Activated naive CD4-positive, alpha-beta T cell treated with anti-CD3 and anti-CD28 coated beads for 36 hours (primary cell): ENCODE results near the gene APH1B. TPM values are rescaled to one million over a fixed set of nuclear protein-coding genes. Genes with fewer than 3 reads are reported as not detected.

ENCODE experiments used
- CTCF ChIA-PET: fragments of 350-600 bp; sonication (Branson Sonifier 250); formaldehyde crosslinking; loops from one replicate; lab custom pipeline; 2021; ENCODE audit warnings: antibody characterized with exemption; lab: Charles Lee
- DNase-seq: peaks from one replicate; pipeline ENCODE4 v3.0.0-alpha.2; 2020
- H3K27ac Mint-ChIP-seq: one replicate; pipeline ENCODE4 v1.8.0; 2021; ENCODE audit warnings: mild to moderate bottlenecking, mixed read lengths
- H3K27me3 Mint-ChIP-seq: one replicate; pipeline ENCODE4 v1.8.0; 2021; ENCODE audit warnings: low read depth, mixed read lengths
- H3K36me3 Mint-ChIP-seq: one replicate; pipeline ENCODE4 v1.8.0; 2021; ENCODE audit warnings: low read depth, mixed read lengths
- H3K4me1 Mint-ChIP-seq: one replicate; pipeline ENCODE4 v1.8.0; 2021; ENCODE audit warnings: low read depth, mixed read lengths
- H3K4me3 Mint-ChIP-seq: one replicate; pipeline ENCODE4 v1.8.0; 2021; ENCODE audit warnings: mild to moderate bottlenecking, moderate library complexity, mixed read lengths
- H3K9me3 Mint-ChIP-seq: one replicate; pipeline ENCODE4 v1.8.0; 2021; ENCODE audit warnings: mixed read lengths
- intact Hi-C: fragments of 100-400 bp; cut with micrococcal nuclease; formaldehyde crosslinking; loops from one replicate; pipeline ENCODE4 v1.15.1; 2023
- total RNA-seq, 2 experiments: library from RNA; stranded (reverse); gene quantifications; one replicate each; pipeline ENCODE4 v1.2.3, GENCODE V29; 2021

The APH1B gene
- total RNA-seq, 2 experiments from 2014 or later, result 6.7 to 8.6 TPM

DNA sequence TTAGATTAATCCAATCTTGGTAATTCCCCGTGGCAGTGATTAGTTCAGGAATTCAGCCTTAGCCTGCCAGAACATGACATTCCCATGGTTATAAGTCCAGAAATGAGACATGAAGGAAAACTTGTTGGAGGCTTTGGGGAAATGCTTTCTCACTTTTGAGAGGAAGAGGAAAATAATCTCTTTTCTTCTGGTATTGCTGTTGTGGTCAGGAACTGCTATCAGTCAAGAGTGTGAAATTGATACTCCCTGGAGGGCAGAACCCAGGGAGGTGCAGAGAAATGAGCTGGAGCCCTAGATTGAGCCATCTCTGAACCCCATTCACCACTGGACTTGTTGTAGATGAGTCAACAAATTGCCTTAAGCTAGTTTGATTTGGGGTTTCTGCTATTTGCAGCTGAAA, 38.6 kb upstream of the APH1B start:
- peaks cover 72% of the 10 kb centered on the region for H3K4me1 Mint-ChIP-seq
- peaks cover 15% of the 10 kb centered on the region for H3K36me3 Mint-ChIP-seq
- DNase-seq, result peak; percentile 48
- H3K27me3 Mint-ChIP-seq, result no peaks in the 10 kb centered on the region
- no peak overlapping the region for H3K4me3 Mint-ChIP-seq
- H3K27ac Mint-ChIP-seq, result no peak overlapping the region
- intact Hi-C loops, result loop anchor here (5.0 kb wide), 1 partner anchor 39 kb away; the partner anchor contains the start of gene APH1B
- CTCF ChIA-PET, result interaction anchor here (0.9 to 1.3 kb wide), 6 partner anchors 17 to 93 kb away, joined by 3 to 6 read pairs (median 4); no protein-coding TSS in a partner anchor
- no peaks in the 10 kb centered on the region for H3K9me3 Mint-ChIP-seq

DNA sequence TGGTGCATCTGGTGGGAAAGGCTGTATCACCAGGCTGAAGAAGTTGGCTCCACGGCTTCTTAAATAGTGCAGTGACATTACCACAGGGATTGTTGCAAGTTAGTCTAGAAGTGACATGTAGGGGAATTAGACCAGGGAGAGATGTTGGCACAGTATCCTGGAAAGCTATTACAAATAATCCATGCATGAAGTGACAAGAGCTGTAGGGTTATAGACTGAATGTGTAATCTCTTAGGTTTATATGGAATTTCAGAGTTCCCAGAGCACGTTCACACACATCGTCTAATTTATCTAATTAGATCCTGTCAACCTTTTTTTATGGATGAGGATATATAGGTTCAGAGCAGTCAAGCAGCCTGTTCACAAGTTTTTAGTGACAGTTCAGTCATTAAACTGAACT, 37.3 kb upstream of the APH1B start:
- Mint-ChIP-seq H3K4me3 (no peak overlapping the region), H3K27ac (no peak overlapping the region), H3K4me1 (peaks cover 73% of the 10 kb centered on the region), H3K9me3 (no peaks in the 10 kb centered on the region), H3K36me3 (peaks cover 17% of the 10 kb centered on the region), H3K27me3 (no peaks in the 10 kb centered on the region)
- CTCF ChIA-PET, result interaction anchor here (0.7 kb wide), 1 partner anchor 8 kb away, joined by 3 read pairs; no protein-coding TSS in a partner anchor
- intact Hi-C loops, result no loop called here
- DNase-seq, result no peak

DNA sequence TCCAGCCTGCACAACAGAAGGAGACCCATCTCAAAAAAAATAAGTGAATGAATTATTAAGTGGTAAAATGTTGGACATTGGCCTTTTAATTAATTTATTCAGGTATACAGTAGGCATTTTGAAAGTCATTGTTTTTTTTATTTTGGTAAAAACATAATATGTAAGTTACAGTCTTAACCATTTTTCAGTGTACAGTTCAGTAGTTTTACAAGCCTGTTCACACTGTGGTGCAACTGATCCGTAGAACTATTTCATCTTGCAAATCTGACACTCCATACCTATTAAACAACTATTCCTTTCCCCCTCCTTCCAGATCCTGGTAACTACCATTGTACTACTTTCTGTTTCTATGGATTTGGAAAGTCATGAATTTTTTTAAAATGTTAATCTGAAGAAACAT, 36.1 kb upstream of the APH1B start:
- Mint-ChIP-seq H3K4me3 (no peak overlapping the region), H3K9me3 (no peaks in the 10 kb centered on the region), H3K27me3 (no peaks in the 10 kb centered on the region), H3K27ac (no peak overlapping the region), H3K4me1 (peaks cover 72% of the 10 kb centered on the region), H3K36me3 (peaks cover 23% of the 10 kb centered on the region)
- DNase-seq, result no peak
- CTCF ChIA-PET, result no interaction called here
- intact Hi-C loops, result no loop called here

DNA sequence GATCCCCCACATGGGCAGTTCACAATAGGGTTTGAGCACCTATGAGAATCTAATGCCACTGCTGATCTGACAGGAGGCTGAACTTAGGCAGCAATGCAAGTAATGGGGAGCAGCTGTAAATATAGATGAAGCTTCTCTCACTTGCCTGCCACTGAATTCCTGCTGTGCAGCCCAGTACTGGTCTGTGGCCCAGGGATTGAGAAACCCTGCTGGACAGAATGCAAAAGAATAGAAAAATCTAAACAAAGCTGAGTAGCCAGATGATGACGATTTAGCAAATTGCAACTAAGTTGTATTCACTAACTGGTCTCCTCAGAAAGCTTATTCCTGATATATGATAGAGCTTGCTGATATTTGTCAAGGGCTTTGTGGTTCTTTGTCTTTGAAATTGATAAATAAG, 34.3 kb upstream of the APH1B start:
- H3K27me3 Mint-ChIP-seq, result no peaks in the 10 kb centered on the region
- peaks cover 67% of the 10 kb centered on the region for H3K4me1 Mint-ChIP-seq
- H3K9me3 Mint-ChIP-seq, result no peaks in the 10 kb centered on the region
- DNase-seq, result no peak
- H3K36me3 Mint-ChIP-seq, result peaks cover 34% of the 10 kb centered on the region
- intact Hi-C loops, result no loop called here
- no peak overlapping the region for H3K4me3 Mint-ChIP-seq
- CTCF ChIA-PET, result interaction anchor here (0.7 to 1.4 kb wide), 2 partner anchors 33 to 77 kb away, joined by 3 read pairs; no protein-coding TSS in a partner anchor
- no peak overlapping the region for H3K27ac Mint-ChIP-seq

DNA sequence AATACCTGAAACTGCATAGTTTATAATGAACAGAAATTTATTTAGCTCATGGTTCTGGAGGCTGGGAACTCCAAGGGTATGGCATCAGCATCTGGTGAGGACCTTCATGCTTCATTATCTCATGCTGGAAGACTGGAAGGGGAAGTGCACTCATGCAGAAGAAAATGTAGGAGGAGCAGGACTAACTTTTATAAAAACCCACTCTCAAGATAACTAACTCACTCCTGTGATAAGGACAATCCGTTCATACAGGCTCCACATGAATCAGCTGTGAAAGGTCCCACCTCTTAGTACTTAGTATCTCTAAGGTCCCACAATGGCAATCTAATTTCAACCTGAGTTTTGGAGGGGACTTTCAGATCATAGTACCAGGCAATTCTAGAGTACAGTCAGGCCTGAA, 33.6 kb upstream of the APH1B start:
- Mint-ChIP-seq H3K27me3 (no peaks in the 10 kb centered on the region), H3K36me3 (peaks cover 37% of the 10 kb centered on the region), H3K9me3 (no peaks in the 10 kb centered on the region), H3K27ac (peak overlapping the region; percentile 47), H3K4me1 (peaks cover 62% of the 10 kb centered on the region), H3K4me3 (no peak overlapping the region)
- no peak for DNase-seq
- CTCF ChIA-PET, result no interaction called here
- intact Hi-C loops, result no loop called here

DNA sequence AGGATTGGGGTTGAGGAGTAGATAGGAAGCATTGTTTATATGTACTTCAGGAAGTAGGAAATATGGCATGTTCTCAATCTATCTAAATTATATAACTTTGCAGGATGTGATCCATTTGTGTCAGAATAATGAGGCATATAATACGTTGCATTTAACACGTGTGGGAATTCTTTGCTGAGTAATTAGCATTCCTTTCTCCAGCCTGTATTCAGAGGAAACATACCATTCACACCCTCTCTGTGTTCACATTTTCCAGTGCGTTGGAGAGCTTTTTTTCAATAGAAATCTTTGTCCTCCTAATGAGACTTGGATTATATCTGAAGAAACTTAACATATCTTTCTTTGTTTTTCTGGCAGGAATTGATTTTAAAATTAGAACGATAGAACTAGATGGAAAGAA, 33.0 kb upstream of the APH1B start:
- peaks cover 42% of the 10 kb centered on the region for H3K36me3 Mint-ChIP-seq
- DNase-seq, result no peak
- intact Hi-C loops, result no loop called here
- H3K4me3 Mint-ChIP-seq, result no peak overlapping the region
- peak overlapping the region; percentile 71 for H3K27ac Mint-ChIP-seq
- CTCF ChIA-PET, result no interaction called here
- H3K4me1 Mint-ChIP-seq, result peaks cover 59% of the 10 kb centered on the region
- H3K9me3 Mint-ChIP-seq, result no peaks in the 10 kb centered on the region
- H3K27me3 Mint-ChIP-seq, result no peaks in the 10 kb centered on the region

DNA sequence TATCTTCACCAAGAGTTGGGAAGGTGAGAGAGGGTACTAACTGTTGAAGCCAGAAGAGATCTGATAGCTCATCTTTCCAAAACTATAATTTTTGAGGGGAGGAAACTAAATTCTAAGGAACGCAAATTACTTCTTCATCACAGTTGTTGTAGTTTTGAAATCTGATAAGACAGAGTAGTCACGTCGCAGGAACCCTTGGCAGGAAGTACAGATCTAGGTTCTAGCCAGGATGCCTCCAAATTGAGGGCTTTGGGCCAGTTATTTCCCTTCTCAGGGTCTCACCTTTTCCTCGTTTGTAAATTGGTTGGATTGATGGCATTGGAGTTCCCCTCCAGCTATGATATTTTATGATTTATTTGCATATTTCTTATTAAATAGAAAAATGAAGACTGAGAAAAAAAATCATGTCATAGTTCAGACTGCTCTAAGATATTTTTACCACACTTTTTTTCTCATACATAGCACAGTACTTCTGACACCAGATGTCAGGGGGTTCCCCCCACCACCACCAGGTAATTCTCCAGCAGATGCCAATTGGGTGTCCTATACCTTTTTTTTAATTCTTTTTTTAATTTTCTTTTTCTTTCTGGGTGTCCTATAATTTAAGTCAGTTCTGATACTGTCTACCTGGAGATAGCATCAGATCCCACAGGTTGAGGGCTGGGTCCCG, 32.3 kb upstream of the APH1B start:
- peak; percentile 29 for DNase-seq
- no peak overlapping the region for H3K4me3 Mint-ChIP-seq
- H3K4me1 Mint-ChIP-seq, result peaks cover 54% of the 10 kb centered on the region
- intact Hi-C loops, result no loop called here
- H3K27me3 Mint-ChIP-seq, result no peaks in the 10 kb centered on the region
- H3K27ac Mint-ChIP-seq, result peak overlapping the region; percentile 71
- CTCF ChIA-PET, result no interaction called here
- H3K9me3 Mint-ChIP-seq, result no peaks in the 10 kb centered on the region
- peaks cover 45% of the 10 kb centered on the region for H3K36me3 Mint-ChIP-seq

DNA sequence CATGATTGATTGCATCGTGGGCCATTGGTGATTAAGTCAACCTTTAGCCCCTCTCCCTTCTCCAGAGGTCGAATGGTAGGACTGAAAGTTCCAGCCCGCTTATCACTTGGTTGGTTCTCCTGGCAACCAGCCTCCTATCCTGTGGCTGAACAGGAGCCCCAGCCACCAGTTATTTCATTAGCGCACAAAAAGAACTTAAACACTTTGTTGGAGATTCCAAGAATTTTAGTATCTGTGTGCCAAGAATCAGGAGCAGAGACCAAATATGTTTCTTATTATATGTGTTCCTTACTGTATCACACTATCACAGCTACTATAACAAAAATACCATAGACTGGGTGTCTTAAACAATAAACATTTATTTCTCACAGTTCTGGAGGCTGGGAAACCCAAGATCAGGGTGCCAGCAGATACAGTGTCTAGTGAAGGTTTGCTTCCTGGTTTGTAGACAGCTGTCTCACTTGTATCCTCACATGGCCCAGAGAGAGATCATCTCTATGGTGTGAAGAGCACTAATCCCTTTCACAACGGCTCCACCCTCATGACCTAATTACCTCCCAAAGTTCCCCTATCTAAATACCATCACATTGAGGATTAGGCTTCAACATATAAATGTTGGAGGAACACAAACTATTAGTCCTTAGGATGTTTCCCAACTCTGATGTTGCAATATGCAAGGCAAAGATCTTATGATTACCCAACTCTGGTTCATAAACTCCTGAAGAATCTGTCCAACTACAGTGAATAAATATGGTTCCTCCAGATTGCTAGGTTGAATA, 30.5 kb upstream of the APH1B start:
- DNase-seq, result no peak
- H3K4me1 Mint-ChIP-seq, result peaks cover 47% of the 10 kb centered on the region
- intact Hi-C loops, result no loop called here
- peaks cover 51% of the 10 kb centered on the region for H3K36me3 Mint-ChIP-seq
- H3K27ac Mint-ChIP-seq, result no peak overlapping the region
- no peaks in the 10 kb centered on the region for H3K9me3 Mint-ChIP-seq
- CTCF ChIA-PET, result interaction anchor here (0.5 kb wide), 1 partner anchor 16 kb away, joined by 3 read pairs; no protein-coding TSS in a partner anchor
- H3K27me3 Mint-ChIP-seq, result no peaks in the 10 kb centered on the region
- no peak overlapping the region for H3K4me3 Mint-ChIP-seq

DNA sequence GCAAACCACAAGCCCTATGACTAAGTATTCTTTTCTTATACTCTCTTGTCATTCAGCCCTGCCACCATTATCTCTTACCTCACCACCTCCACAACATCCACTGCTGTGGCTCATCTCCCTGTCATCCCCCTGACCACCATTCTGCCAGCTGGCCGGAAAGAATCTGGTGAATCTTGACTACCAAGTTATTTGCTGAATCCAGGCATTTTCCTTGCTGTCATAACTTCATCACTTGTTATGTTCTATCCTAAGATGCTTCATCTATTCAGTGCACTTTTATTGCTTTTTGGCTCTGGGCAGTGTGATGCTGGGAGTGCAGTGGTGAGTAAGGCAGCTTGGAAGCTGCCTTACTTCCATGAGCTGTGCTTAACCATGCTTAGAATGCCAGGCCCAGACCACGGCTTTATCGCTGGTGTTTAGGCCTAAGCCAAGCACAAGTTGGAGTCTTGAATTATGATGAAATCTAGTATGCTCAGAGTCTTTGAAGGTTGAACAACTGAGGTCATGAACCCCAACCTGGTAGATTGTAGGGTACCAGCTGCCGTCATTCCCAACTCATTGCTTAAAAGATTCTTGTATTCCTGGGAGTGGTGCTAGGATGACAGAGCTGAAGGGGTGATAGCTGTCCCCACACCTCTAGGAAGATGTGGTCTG, 27.0 kb upstream of the APH1B start:
- intact Hi-C loops, result no loop called here
- Mint-ChIP-seq H3K4me1 (peaks cover 22% of the 10 kb centered on the region), H3K27me3 (no peaks in the 10 kb centered on the region), H3K9me3 (no peaks in the 10 kb centered on the region), H3K4me3 (no peak overlapping the region), H3K27ac (no peak overlapping the region), H3K36me3 (peaks cover 43% of the 10 kb centered on the region)
- CTCF ChIA-PET, result interaction anchor here (0.6 kb wide), 1 partner anchor 25 kb away, joined by 3 read pairs; no protein-coding TSS in a partner anchor
- DNase-seq, result no peak

DNA sequence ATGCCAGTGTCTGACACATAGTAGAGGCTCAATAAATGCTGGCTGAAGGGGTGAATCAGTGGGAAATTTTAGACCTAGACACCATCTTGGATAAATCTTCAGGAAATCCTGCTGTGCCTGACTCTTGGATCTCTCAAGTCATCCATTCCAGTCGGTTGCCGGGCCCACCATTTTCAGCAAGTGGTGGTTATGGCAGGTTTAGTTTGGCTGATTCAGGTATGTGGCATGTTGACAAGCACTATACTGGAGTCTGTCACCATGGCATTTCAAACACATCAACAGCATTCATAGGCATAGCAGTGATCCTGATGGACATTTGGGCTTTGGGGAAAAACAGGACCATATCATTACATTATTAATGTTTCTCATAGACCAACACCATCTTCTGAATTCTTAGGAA, 25.7 kb upstream of the APH1B start:
- H3K27ac Mint-ChIP-seq, result no peak overlapping the region
- H3K4me3 Mint-ChIP-seq, result no peak overlapping the region
- intact Hi-C loops, result no loop called here
- DNase-seq, result no peak
- peaks cover 14% of the 10 kb centered on the region for H3K4me1 Mint-ChIP-seq
- peaks cover 43% of the 10 kb centered on the region for H3K36me3 Mint-ChIP-seq
- H3K9me3 Mint-ChIP-seq, result no peaks in the 10 kb centered on the region
- no peaks in the 10 kb centered on the region for H3K27me3 Mint-ChIP-seq
- CTCF ChIA-PET, result interaction anchor here (0.8 to 0.9 kb wide), 2 partner anchors 9 to 157 kb away, joined by 3 to 4 read pairs; no protein-coding TSS in a partner anchor

DNA sequence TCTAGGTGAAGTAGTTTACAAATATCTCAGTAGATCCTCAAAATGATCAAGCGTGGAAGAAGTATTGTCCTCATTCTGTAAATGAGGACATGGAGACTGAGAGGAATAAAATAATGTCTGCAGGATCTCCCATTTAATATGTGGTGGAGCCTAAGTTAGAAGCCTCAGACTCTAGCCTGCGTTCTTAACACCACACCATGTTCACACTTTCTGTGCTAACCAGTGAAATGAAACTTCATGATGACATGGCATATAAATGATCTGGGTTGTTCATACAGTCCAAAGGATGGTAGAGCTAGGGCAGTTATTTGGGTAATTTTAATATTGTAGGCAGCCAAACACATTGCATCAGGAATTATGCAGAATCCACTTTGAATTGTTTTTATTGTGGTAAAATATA, 25.1 kb upstream of the APH1B start:
- Mint-ChIP-seq H3K9me3 (no peaks in the 10 kb centered on the region), H3K27me3 (no peaks in the 10 kb centered on the region), H3K27ac (no peak overlapping the region), H3K36me3 (peaks cover 39% of the 10 kb centered on the region), H3K4me3 (no peak overlapping the region), H3K4me1 (peaks cover 10% of the 10 kb centered on the region)
- intact Hi-C loops, result no loop called here
- DNase-seq, result no peak
- CTCF ChIA-PET, result interaction anchor here (0.8 to 0.9 kb wide), 2 partner anchors 8 to 158 kb away, joined by 3 to 4 read pairs; no protein-coding TSS in a partner anchor

DNA sequence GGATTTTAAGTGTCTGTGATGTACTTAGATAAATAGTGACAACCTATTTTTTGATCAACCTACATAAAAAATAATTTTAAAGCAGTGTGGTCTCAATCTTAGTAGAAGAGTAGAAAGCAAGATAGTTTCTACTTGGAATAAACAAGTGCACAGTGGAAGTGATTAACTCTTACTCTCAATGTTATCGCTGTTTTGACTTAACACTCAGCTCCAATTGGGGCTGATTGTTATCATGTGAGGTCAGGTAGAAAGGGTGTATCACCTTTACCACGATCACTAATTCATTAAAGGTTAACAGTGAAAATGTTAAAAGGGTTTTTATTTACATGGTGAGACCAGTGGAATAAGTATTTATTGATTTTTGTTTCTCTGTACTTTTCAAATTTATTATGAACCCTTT, 22.4 kb upstream of the APH1B start:
- peaks cover 15% of the 10 kb centered on the region for H3K4me1 Mint-ChIP-seq
- intact Hi-C loops, result no loop called here
- H3K27ac Mint-ChIP-seq, result no peak overlapping the region
- no peaks in the 10 kb centered on the region for H3K27me3 Mint-ChIP-seq
- no peak for DNase-seq
- peaks cover 33% of the 10 kb centered on the region for H3K36me3 Mint-ChIP-seq
- no peak overlapping the region for H3K4me3 Mint-ChIP-seq
- H3K9me3 Mint-ChIP-seq, result no peaks in the 10 kb centered on the region
- CTCF ChIA-PET, result no interaction called here
